ENCODE results near the gene TSEN15. TPM values are rescaled to one million over a fixed set of nuclear protein-coding genes. Genes with fewer than 3 reads are reported as not detected.

Gene TSEN15
- total RNA-seq, 1 experiment from 2014 or later = 97.5 TPM

GRCh38 chr1:184065559-184065958 lies 14.0 kb downstream of the TSEN15 start:
- no peak for DNase-seq (ENCODE audit: unreplicated experiment)
- Mint-ChIP-seq H3K27me3 (ENCODE audit: insufficient read depth, unreplicated experiment) (no peaks in the 10 kb centered on the region), H3K4me3 (ENCODE audit: unreplicated experiment) (no peak overlapping the region), H3K36me3 (ENCODE audit: insufficient read depth, unreplicated experiment) (peaks cover 34% of the 10 kb centered on the region), H3K27ac (ENCODE audit: low read depth, unreplicated experiment) (no peak overlapping the region), H3K4me1 (ENCODE audit: insufficient read depth, unreplicated experiment) (peaks cover 4% of the 10 kb centered on the region), H3K9me3 (ENCODE audit: unreplicated experiment) (no peaks in the 10 kb centered on the region)
- no TSS peak for BruUV-seq (replicated peaks)
- intact Hi-C loops (cut with micrococcal nuclease) = no loop called here
- no peak for TF ChIP-seq CTCF (IDR thresholded peaks at IDR 0.05; ENCODE audit: unreplicated experiment)
- ChIA-PET CTCF (interaction anchor here (0.6 to 2.9 kb wide), 5 partner anchors 11 to 626 kb away, joined by 3 to 12 read pairs (median 6); no protein-coding TSS in a partner anchor), POLR2A (interaction anchor here (0.7 to 7.4 kb wide), 2 partner anchors 14 to 53 kb away, joined by 3 to 37 read pairs; partner anchors contain the start of gene TSEN15)

GRCh38 chr1:184068354-184068753 lies 16.8 kb downstream of the TSEN15 start:
- Mint-ChIP-seq H3K27ac (ENCODE audit: low read depth, unreplicated experiment) (no peak overlapping the region), H3K4me1 (ENCODE audit: insufficient read depth, unreplicated experiment) (peaks cover 4% of the 10 kb centered on the region), H3K9me3 (ENCODE audit: unreplicated experiment) (no peaks in the 10 kb centered on the region), H3K36me3 (ENCODE audit: insufficient read depth, unreplicated experiment) (peaks cover 47% of the 10 kb centered on the region), H3K4me3 (ENCODE audit: unreplicated experiment) (no peak overlapping the region), H3K27me3 (ENCODE audit: insufficient read depth, unreplicated experiment) (no peaks in the 10 kb centered on the region)
- BruUV-seq (replicated peaks) = no TSS peak
- POLR2A ChIA-PET = interaction anchor here (1.2 to 1.8 kb wide), 3 partner anchors 14 to 156 kb away, joined by 3 to 7 read pairs (median 6); partner anchors contain the start of gene TSEN15
- intact Hi-C loops (cut with micrococcal nuclease) = no loop called here
- DNase-seq (ENCODE audit: unreplicated experiment) = no peak
- TF ChIP-seq CTCF (IDR thresholded peaks at IDR 0.05; ENCODE audit: unreplicated experiment) = no peak
- CTCF ChIA-PET = interaction anchor here (1.5 kb wide), 2 partner anchors 11 to 154 kb away, joined by 5 to 10 read pairs; no protein-coding TSS in a partner anchor

GRCh38 chr1:184069675-184070074 lies 18.1 kb downstream of the TSEN15 start:
- Mint-ChIP-seq H3K27ac (ENCODE audit: low read depth, unreplicated experiment) (no peak overlapping the region), H3K4me3 (ENCODE audit: unreplicated experiment) (no peak overlapping the region), H3K36me3 (ENCODE audit: insufficient read depth, unreplicated experiment) (peaks cover 47% of the 10 kb centered on the region), H3K4me1 (ENCODE audit: insufficient read depth, unreplicated experiment) (no peaks in the 10 kb centered on the region), H3K27me3 (ENCODE audit: insufficient read depth, unreplicated experiment) (no peaks in the 10 kb centered on the region), H3K9me3 (ENCODE audit: unreplicated experiment) (no peaks in the 10 kb centered on the region)
- CTCF ChIA-PET = interaction anchor here (1.5 kb wide), 1 partner anchor 152 kb away, joined by 10 read pairs; no protein-coding TSS in a partner anchor
- no peak for TF ChIP-seq CTCF (IDR thresholded peaks at IDR 0.05; ENCODE audit: unreplicated experiment)
- intact Hi-C loops (cut with micrococcal nuclease) = no loop called here
- POLR2A ChIA-PET = interaction anchor here (1.0 to 1.8 kb wide), 3 partner anchors 18 to 156 kb away, joined by 3 to 7 read pairs (median 3); partner anchors contain the start of gene TSEN15
- no peak for DNase-seq (ENCODE audit: unreplicated experiment)
- BruUV-seq (replicated peaks) = no TSS peak

GRCh38 chr1:184072376-184072775 lies 20.8 kb downstream of the TSEN15 start:
- DNase-seq (ENCODE audit: unreplicated experiment) = no peak
- Mint-ChIP-seq H3K36me3 (ENCODE audit: insufficient read depth, unreplicated experiment) (peaks cover 35% of the 10 kb centered on the region), H3K4me1 (ENCODE audit: insufficient read depth, unreplicated experiment) (no peaks in the 10 kb centered on the region), H3K27ac (ENCODE audit: low read depth, unreplicated experiment) (no peak overlapping the region), H3K9me3 (ENCODE audit: unreplicated experiment) (no peaks in the 10 kb centered on the region), H3K4me3 (ENCODE audit: unreplicated experiment) (no peak overlapping the region), H3K27me3 (ENCODE audit: insufficient read depth, unreplicated experiment) (no peaks in the 10 kb centered on the region)
- ChIA-PET POLR2A (interaction anchor here (0.6 kb wide), 1 partner anchor 486 kb away, joined by 3 read pairs; no protein-coding TSS in a partner anchor), CTCF (interaction anchor here (11.2 kb wide), 1 partner anchor 150 kb away, joined by 122 read pairs; no protein-coding TSS in a partner anchor)
- TF ChIP-seq CTCF (IDR thresholded peaks at IDR 0.05; ENCODE audit: unreplicated experiment) = no peak
- intact Hi-C loops (cut with micrococcal nuclease) = no loop called here
- BruUV-seq (replicated peaks) = no TSS peak

Data from MCF 10A (cell line).